ENCODE data around the gene ALPP. TPM values are rescaled to one million over a fixed set of nuclear protein-coding genes. Genes with fewer than 3 reads are reported as not detected.
"Not testable (repeated sequence)": the region's sequence is repeated elsewhere in the genome, so short reads cannot be mapped to it uniquely, and the experiment has no call there.

ALPP gene
- polyA plus RNA-seq, 1 of the 3 experiments (the other 2 are of a cell fraction) = not detected

GRCh38 chr2:232393556-232393955, 15.0 kb downstream of the ALPP start (continued):
- TF ChIP-seq FOSL2 (IDR thresholded peaks at IDR 0.05; ENCODE audit: borderline replicate concordance, low read depth) = no peak
- no peak for TF ChIP-seq ELF1 (IDR thresholded peaks at IDR 0.05)
- TF ChIP-seq TAF1 (IDR thresholded peaks at IDR 0.05; ENCODE audit: borderline replicate concordance, low read depth, low read length) = no peak

- H3K9ac ChIP-seq; H3F3A ChIP-seq (replicated peaks; ENCODE audit: insufficient read depth); POLR2A ChIA-PET; CTCF ChIA-PET; H3K9me3 ChIP-seq; H3K79me2 ChIP-seq (ENCODE audit: insufficient read depth); H3K4me2 ChIP-seq; H3K9me2 ChIP-seq; H4K20me1 ChIP-seq (ENCODE audit: insufficient read depth); H3K36me3 ChIP-seq (replicated peaks in 1 of 2; ENCODE audit: control insufficient read depth in 1 of 2, insufficient read depth in 2 of 2, low read length in 1 of 2); H3K4me1 ChIP-seq (ENCODE audit: control insufficient read depth in 1 of 2, insufficient read depth in 2 of 2, low read depth in 1 of 2, low read length in 1 of 2); H3K27ac ChIP-seq (ENCODE audit: low read depth in 2 of 2, low read length in 1 of 2); H2AFZ ChIP-seq (ENCODE audit: low read depth); DNase-seq; H3K4me3 ChIP-seq (ENCODE audit: low read depth in 2 of 2, low read length in 1 of 2): not testable (repeated sequence)
- H3K27me3 ChIP-seq (ENCODE audit: insufficient read depth) = peaks cover 15% of the 10 kb centered on the region; the same call in 1 of the 2 replicates
- 82% methylated on average over 7 of the region's 7 CpGs for WGBS (ENCODE audit: low lambda C conversion rate)
Measured at GRCh38 chr2:232394431-232394830, 15.9 kb downstream of the ALPP start.

- H3K4me1 ChIP-seq (ENCODE audit: control insufficient read depth in 1 of 2, insufficient read depth in 2 of 2, low read depth in 1 of 2, low read length in 1 of 2) = no peaks in the 10 kb centered on the region
Measured at GRCh38 chr2:232395586-232395985, 17.0 kb downstream of the ALPP start.

More at GRCh38 chr2:232395586-232395985, 17.0 kb downstream of the ALPP start:
- Histone ChIP-seq H4K20me1 (ENCODE audit: insufficient read depth) (no peaks in the 10 kb centered on the region), H2AFZ (ENCODE audit: low read depth) (no peak overlapping the region), H3K27ac (ENCODE audit: low read depth in 2 of 2, low read length in 1 of 2) (no peak overlapping the region), H3K9ac (no peak overlapping the region), H3K27me3 (ENCODE audit: insufficient read depth) (peaks cover 19% of the 10 kb centered on the region; the same call in 1 of the 2 replicates), H3K79me2 (ENCODE audit: insufficient read depth) (no peaks in the 10 kb centered on the region), H3K4me2 (no peak overlapping the region), H3K9me2 (no peaks in the 10 kb centered on the region), H3F3A (replicated peaks; ENCODE audit: insufficient read depth) (no peaks in the 10 kb centered on the region), H3K9me3 (no peaks in the 10 kb centered on the region), H3K36me3 (replicated peaks in 1 of 2; ENCODE audit: control insufficient read depth in 1 of 2, insufficient read depth in 2 of 2, low read length in 1 of 2) (no peaks in the 10 kb centered on the region), H3K4me3 (ENCODE audit: low read depth in 2 of 2, low read length in 1 of 2) (no peak overlapping the region)
- TF ChIP-seq CHD2 (IDR thresholded peaks at IDR 0.05; ENCODE audit: low read length, partially characterized antibody) (no peak), MAX (IDR thresholded peaks at IDR 0.05; ENCODE audit: low read depth) (no peak), MEF2A (IDR thresholded peaks at IDR 0.05; ENCODE audit: borderline replicate concordance, low read depth) (no peak), RXRA (IDR thresholded peaks at IDR 0.05; ENCODE audit: borderline replicate concordance, low read depth) (no peak), ELF1 (IDR thresholded peaks at IDR 0.05) (no peak), TAF1 (IDR thresholded peaks at IDR 0.05; ENCODE audit: borderline replicate concordance, low read depth, low read length) (no peak), CTCF (IDR thresholded peaks at IDR 0.05) (no peak), GABPA (IDR thresholded peaks at IDR 0.05; ENCODE audit: low read depth) (no peak), REST (IDR thresholded peaks at IDR 0.05; ENCODE audit: low read depth, low read length) (no peak), SMC3 (IDR thresholded peaks at IDR 0.05; ENCODE audit: low read depth, low read length) (no peak), SIN3A (IDR thresholded peaks at IDR 0.05; ENCODE audit: borderline replicate concordance, low read depth, low read length) (no peak), USF2 (IDR thresholded peaks at IDR 0.05; ENCODE audit: borderline replicate concordance, low read depth, low read length) (no peak), PBX3 (IDR thresholded peaks at IDR 0.05) (no peak)
- WGBS (ENCODE audit: low lambda C conversion rate) = 80% methylated on average over 1 of the region's 1 CpG
- no peak for DNase-seq
- CTCF ChIA-PET = no interaction called here
- POLR2A ChIA-PET = no interaction called here
